Karpas-422 (cell line): ENCODE data around the gene FAHD1. TPM values are rescaled to one million over a fixed set of nuclear protein-coding genes. Genes with fewer than 3 reads are reported as not detected.
A peak's percentile ranks its signal among the peaks of the same experiment; 100 is the strongest.

Experiments used
- DNase-seq: peaks from one replicate; pipeline ENCODE4 v3.0.0-alpha.2; 2015
- H2AFZ ChIP-seq: fragments of 200-600 bp; sonication (generic); 2 replicates; pipeline ENCODE4 v1.6.1; 2014; ENCODE audit warnings: antibody characterized with exemption, low read length, mixed read lengths
- H3K27ac ChIP-seq: fragments of 200-600 bp; sonication (generic); 2 replicates; pipeline ENCODE4 v1.5.1; 2014; ENCODE audit warnings: mild to moderate bottlenecking, low read length, moderate library complexity
- H3K27me3 ChIP-seq: fragments of 200-600 bp; sonication (generic); 2 replicates; pipeline ENCODE4 v1.6.1; 2014; ENCODE audit warnings: low read length, mixed read lengths
- H3K36me3 ChIP-seq: fragments of 200-600 bp; sonication (generic); 2 replicates; pipeline ENCODE4 v1.6.1; 2014; ENCODE audit warnings: low read length, mixed read lengths; ENCODE audit not compliant: insufficient read depth
- H3K4me1 ChIP-seq: fragments of 200-600 bp; sonication (generic); 2 replicates; pipeline ENCODE4 v1.6.1; 2014; ENCODE audit warnings: mild to moderate bottlenecking, low read length, mixed read lengths
- H3K4me2 ChIP-seq: fragments of 200-600 bp; sonication (generic); 2 replicates; pipeline ENCODE4 v1.6.1; 2014; ENCODE audit warnings: low read length, low read depth, mild to moderate bottlenecking; ENCODE audit not compliant: poor library complexity, severe bottlenecking
- H3K4me3 ChIP-seq: fragments of 200-600 bp; sonication (generic); 2 replicates; pipeline ENCODE4 v1.5.1; 2014; ENCODE audit warnings: mild to moderate bottlenecking, antibody characterized with exemption, low read length, mixed read lengths
- H3K79me2 ChIP-seq: fragments of 200-600 bp; sonication (generic); 2 replicates; pipeline ENCODE4 v1.6.1; 2014; ENCODE audit warnings: mild to moderate bottlenecking, low read length, mixed read lengths
- H3K9ac ChIP-seq: fragments of 200-600 bp; sonication (generic); 2 replicates; pipeline ENCODE4 v1.6.0; 2014; ENCODE audit warnings: low read length
- H3K9me2 ChIP-seq: fragments of 200-600 bp; sonication (generic), shearing (Covaris generic); replicated peaks from 2 replicates; pipeline ENCODE4 v1.6.0; 2014; ENCODE audit warnings: mild to moderate bottlenecking, low read length, moderate library complexity; ENCODE audit not compliant: insufficient read depth
- H3K9me3 ChIP-seq: fragments of 300-700, 200-600 bp; sonication (generic); 2 replicates; pipeline ENCODE4 v1.6.1; 2014; ENCODE audit warnings: low read length, mixed read lengths
- H4K20me1 ChIP-seq: fragments of 200-600 bp; sonication (generic); 2 replicates; pipeline ENCODE4 v1.6.1; 2014; ENCODE audit warnings: mild to moderate bottlenecking, antibody characterized with exemption, low read length, low read depth; ENCODE audit not compliant: insufficient read depth
- total RNA-seq: library from RNA; depleted of rRNA; stranded (reverse); fragments of >200 nt; shearing (Covaris generic); gene quantifications from 2 replicates; pipeline ENCODE4 v1.2.3, GENCODE V29; 2014; ENCODE audit warnings: low replicate concordance

The FAHD1 gene
- total RNA-seq, 1 experiment from 2014 or later, result 12.6 TPM

DNA sequence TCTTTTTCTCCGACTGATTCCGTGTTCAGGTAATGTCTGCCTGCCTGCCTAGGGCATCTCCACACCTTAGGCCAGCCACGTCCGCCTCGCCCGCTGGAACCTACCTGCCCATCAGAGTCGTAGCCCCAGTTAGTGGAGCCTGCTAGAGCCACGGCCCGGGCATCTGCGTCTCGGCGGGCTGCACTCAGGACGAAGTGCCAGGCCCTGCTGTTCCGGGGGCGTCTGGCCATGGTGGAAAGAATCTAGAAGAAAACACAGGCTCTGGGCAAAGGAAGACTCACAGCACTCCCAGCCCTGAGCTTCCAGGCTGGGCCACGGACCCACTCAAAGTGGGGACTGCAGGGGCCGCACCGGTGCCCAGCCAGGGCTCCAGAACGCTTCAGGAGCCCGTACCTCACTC, 45.8 kb upstream of the FAHD1 start:
- Histone ChIP-seq H2AFZ (no peak overlapping the region), H3K79me2 (peaks cover 40% of the 10 kb centered on the region), H3K9me3 (no peaks in the 10 kb centered on the region), H3K36me3 (no peaks in the 10 kb centered on the region), H4K20me1 (peaks cover 27% of the 10 kb centered on the region), H3K27me3 (no peaks in the 10 kb centered on the region), H3K4me3 (peak overlapping the region; percentile 82), H3K4me1 (peaks cover 20% of the 10 kb centered on the region), H3K27ac (0 out of 2 replicates have a peak overlapping the region, but pooled peaks have one; percentile 32), H3K4me2 (peak overlapping the region; percentile 90), H3K9ac (peak overlapping the region; percentile 79), H3K9me2 (no peaks in the 10 kb centered on the region)
- DNase-seq, result no peak

DNA sequence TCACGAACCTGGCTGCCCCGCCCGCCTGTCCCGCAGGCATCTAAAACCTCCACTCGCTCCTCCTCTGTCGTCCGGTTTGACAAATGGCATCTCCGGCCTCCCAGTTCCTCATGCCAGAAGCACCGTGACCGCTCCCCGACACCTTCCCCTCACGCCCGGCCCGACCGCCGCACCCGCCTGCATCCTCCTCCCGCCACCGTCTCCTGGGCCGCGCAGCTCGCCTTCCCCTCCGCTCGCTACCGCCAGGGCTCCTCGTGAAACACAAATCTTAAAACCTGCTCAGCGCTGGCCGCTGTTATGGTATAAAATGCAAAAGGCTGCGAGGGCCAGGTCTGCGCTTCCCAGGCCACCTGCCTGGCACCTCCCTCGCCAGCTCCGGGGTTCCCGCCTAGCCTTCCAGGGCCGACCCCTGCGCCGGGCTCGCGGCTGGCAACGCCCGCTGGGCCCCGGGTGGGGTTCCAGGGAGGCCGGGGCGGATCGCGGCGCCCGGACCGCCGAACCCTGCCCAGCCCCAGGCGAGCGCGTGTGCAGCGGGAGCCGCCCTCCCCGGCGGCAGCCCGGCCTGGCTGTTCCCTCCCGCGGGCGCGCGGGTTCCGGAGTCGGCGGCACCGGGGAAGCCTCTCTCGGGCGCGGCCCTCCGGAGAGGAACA, 45.1 kb upstream of the FAHD1 start:
- H3K79me2 ChIP-seq, result peaks cover 40% of the 10 kb centered on the region
- H2AFZ ChIP-seq, result no peak overlapping the region
- peak; percentile 78 for DNase-seq
- H3K36me3 ChIP-seq, result no peaks in the 10 kb centered on the region
- H3K4me3 ChIP-seq, result peak overlapping the region; percentile 82
- H3K27me3 ChIP-seq, result no peaks in the 10 kb centered on the region
- peaks cover 20% of the 10 kb centered on the region for H3K4me1 ChIP-seq
- H3K27ac ChIP-seq, result peak overlapping the region; percentile 32; the same call in 1 of the 2 replicates
- no peaks in the 10 kb centered on the region for H3K9me3 ChIP-seq
- peak overlapping the region; percentile 79 for H3K9ac ChIP-seq
- H4K20me1 ChIP-seq, result peaks cover 27% of the 10 kb centered on the region
- no peaks in the 10 kb centered on the region for H3K9me2 ChIP-seq
- H3K4me2 ChIP-seq, result peak overlapping the region; percentile 90

DNA sequence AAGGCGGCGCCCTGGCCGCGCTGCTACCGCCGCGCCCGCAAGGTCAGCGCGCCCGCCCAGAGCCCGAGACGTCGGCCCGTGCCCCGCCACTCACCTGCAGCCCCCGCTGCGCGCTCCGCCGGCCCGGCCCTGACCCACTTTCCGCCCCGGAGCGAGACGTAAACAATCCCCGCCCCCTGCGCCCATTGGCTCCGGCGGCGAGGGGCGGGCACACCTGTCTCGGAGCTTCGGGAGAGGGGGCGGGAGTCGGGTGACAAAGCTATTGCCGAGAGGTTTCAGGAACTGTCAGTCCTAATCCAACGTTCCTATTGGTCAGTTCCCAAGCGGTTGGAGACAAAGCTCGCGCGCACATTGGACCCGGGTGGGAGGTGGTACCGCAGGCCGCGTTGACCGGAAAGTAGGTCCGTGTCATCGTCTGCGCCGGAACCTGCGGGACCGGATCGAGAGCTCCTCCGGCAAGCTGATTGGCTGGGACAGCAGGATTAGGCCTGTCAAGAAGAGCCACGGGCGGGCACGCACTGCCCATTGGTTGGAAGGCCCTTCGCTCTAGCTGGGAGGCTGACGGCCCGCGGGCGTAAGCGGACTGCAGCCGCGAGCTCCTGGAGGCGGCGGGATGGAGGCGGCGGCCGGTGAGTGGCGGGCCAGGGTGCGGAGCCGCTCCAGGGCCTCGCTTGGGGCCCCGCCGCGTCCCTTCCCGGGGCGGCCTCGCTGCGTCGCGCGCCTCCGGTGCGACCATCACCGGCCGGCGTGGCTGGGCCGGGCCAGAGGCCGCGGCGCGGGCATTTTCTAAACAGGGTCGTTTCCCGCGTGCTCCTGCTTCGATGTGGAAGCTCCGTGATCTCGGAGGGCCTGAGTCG, 44.4 kb upstream of the FAHD1 start, which contains the start of the genes NUBP2 and SPSB3:
NUBP2 (plus strand) TSS at position 553 of the 857 bp plus-strand sequence; CDS start at position 614, 61 bp downstream.
SPSB3 (minus strand) TSS at position 164 of the 857 bp plus-strand sequence. CDS start 1,088 bp downstream, outside the sequence.
- Histone ChIP-seq H3K27me3 (no peaks in the 10 kb centered on the region), H3K36me3 (no peaks in the 10 kb centered on the region), H3K4me1 (peaks cover 20% of the 10 kb centered on the region), H3K9me3 (no peaks in the 10 kb centered on the region), H2AFZ (no peak within 1 kb of the TSS), H3K9ac (peak within 1 kb of the TSS; percentile 92), H3K9me2 (no peaks in the 10 kb centered on the region), H3K79me2 (peaks cover 40% of the 10 kb centered on the region), H3K4me3 (peak within 1 kb of the TSS; percentile 98), H3K27ac (peak within 1 kb of the TSS; percentile 32; the same call in 1 of the 2 replicates), H4K20me1 (peaks cover 27% of the 10 kb centered on the region), H3K4me2 (peak within 1 kb of the TSS; percentile 90)
- peak; percentile 100 for DNase-seq

DNA sequence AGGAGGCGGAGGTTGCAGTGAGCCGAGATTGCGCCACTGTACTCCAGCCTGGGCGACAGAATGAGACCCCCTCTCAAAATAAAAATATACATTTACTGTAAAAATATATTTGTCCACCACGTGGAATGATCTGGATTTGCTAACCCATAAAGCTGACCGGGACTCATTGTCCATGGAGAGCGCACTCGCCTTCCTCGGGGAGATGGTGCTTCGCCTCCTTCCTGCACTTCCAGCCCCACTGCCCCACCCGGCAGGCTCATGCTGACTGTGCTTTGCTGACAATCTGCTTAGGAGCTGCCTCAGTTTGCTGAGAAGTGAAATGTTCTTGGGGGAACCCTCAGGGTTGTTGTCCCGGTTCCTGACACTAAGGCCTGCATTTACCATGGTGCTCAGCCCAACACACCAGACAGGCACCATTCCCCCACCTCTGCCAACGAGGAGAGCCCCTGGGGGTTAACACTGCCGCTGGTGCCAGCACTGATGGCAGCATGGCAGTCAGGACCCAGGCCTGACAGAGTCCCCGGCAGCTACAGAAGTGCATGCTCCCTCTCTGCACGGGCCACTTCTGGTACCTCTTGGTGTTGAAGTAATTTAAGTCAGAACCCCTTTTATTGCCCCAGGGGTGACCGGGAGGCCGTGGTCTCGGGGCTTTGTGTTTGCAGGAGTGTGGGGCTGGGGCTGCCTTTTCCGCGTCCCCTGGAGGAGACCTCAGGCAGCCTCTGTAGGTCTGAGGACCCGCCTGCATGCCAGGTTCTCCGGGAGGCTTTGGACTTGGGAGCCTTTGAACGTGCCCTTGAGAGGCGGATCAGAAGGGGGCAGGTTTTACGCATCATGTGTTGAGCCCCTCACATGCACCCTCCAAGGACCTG, 41.8 kb upstream of the FAHD1 start:
- DNase-seq, result no peak
- H3K36me3 ChIP-seq, result no peaks in the 10 kb centered on the region
- no peak overlapping the region for H2AFZ ChIP-seq
- H3K4me2 ChIP-seq, result no peak overlapping the region
- no peak overlapping the region for H3K4me3 ChIP-seq
- H3K4me1 ChIP-seq, result peaks cover 20% of the 10 kb centered on the region
- H4K20me1 ChIP-seq, result peaks cover 22% of the 10 kb centered on the region
- H3K9me2 ChIP-seq, result no peaks in the 10 kb centered on the region
- H3K79me2 ChIP-seq, result peaks cover 40% of the 10 kb centered on the region
- H3K27me3 ChIP-seq, result no peaks in the 10 kb centered on the region
- no peak overlapping the region for H3K9ac ChIP-seq
- H3K27ac ChIP-seq, result no peak overlapping the region
- no peaks in the 10 kb centered on the region for H3K9me3 ChIP-seq

DNA sequence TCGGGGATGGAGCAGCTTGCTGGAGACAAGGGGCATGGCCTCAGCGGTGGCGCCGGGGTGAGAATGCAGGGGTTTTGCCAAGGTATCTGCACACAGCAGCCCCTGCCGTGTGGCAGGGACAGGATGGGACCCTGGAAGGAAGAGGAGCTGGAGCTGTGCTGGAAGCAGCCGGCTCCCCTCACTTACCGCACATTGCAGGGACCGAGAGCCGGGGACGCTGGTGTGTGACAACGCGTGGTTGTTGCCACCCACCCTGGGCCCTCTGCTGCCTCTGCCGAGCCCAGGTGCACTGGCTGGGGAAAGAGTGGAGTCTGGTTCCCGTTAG, 41.2 kb upstream of the FAHD1 start:
- Histone ChIP-seq H3K4me2 (no peak overlapping the region), H3K79me2 (peaks cover 40% of the 10 kb centered on the region), H3K9me3 (no peaks in the 10 kb centered on the region), H4K20me1 (peaks cover 22% of the 10 kb centered on the region), H3K9ac (no peak overlapping the region), H2AFZ (no peak overlapping the region), H3K36me3 (no peaks in the 10 kb centered on the region), H3K9me2 (no peaks in the 10 kb centered on the region), H3K27me3 (no peaks in the 10 kb centered on the region), H3K27ac (no peak overlapping the region), H3K4me3 (no peak overlapping the region), H3K4me1 (peaks cover 16% of the 10 kb centered on the region)
- no peak for DNase-seq

DNA sequence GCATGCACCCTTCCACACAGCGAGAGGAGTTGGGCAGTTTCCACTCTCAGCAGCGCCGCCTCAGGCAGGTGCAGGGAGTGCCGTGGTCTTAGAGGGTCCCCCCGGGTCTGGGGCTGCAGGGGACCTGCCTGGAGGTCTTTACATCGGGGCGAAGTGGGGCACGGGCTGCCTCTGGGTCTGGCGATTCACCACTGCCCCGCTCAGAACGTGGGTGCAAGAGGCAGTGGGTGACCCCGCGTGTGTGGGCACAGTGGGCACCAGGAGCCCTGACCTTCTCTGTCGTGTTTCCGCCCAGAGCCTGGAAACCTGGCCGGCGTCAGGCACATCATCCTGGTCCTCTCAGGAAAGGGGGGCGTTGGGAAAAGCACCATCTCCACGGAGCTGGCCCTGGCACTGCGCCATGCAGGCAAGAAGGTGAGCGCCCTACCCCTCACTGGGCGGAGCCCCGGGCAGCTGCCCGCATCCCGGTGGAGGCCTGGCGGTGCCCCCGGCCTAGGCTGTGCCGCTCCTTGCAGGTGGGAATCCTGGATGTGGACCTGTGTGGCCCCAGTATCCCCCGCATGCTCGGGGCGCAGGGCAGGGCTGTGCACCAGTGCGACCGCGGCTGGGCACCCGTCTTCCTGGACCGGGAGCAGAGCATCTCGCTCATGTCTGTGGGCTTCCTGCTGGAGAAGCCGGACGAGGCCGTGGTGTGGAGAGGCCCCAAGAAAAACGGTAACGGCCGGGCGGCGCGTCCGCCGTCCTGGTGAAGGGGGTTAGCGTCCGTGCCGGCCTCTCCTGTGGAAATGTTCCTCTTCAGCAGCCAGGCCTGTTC, 40.6 kb upstream of the FAHD1 start:
- H3K36me3 ChIP-seq, result no peaks in the 10 kb centered on the region
- H2AFZ ChIP-seq, result no peak overlapping the region
- no peak overlapping the region for H3K27ac ChIP-seq
- no peaks in the 10 kb centered on the region for H3K27me3 ChIP-seq
- H3K4me3 ChIP-seq, result no peak overlapping the region
- no peak overlapping the region for H3K9ac ChIP-seq
- H3K79me2 ChIP-seq, result peaks cover 36% of the 10 kb centered on the region
- H4K20me1 ChIP-seq, result peaks cover 16% of the 10 kb centered on the region
- H3K9me3 ChIP-seq, result no peaks in the 10 kb centered on the region
- DNase-seq, result no peak
- peaks cover 9% of the 10 kb centered on the region for H3K4me1 ChIP-seq
- H3K9me2 ChIP-seq, result no peaks in the 10 kb centered on the region
- H3K4me2 ChIP-seq, result no peak overlapping the region

DNA sequence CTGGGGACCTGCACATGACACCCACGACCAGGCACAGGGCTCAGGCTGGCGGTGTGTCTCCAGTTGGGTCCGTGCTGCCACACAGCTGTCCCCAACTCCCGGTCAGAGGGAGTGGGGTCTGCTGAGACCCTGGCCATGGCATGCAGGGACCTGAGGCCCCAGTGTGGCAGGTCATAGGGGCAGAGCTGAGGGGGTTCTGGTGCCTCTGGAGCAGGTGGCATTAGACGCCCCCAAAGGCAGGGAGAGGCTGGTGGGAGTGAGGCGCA, 40.0 kb upstream of the FAHD1 start:
- H3K27ac ChIP-seq, result no peak overlapping the region
- no peak overlapping the region for H3K4me2 ChIP-seq
- no peak overlapping the region for H3K9ac ChIP-seq
- no peak overlapping the region for H3K4me3 ChIP-seq
- H3K4me1 ChIP-seq, result peaks cover 7% of the 10 kb centered on the region
- H3K36me3 ChIP-seq, result no peaks in the 10 kb centered on the region
- H3K9me2 ChIP-seq, result no peaks in the 10 kb centered on the region
- no peaks in the 10 kb centered on the region for H3K27me3 ChIP-seq
- peaks cover 33% of the 10 kb centered on the region for H3K79me2 ChIP-seq
- H2AFZ ChIP-seq, result no peak overlapping the region
- DNase-seq, result no peak
- peaks cover 15% of the 10 kb centered on the region for H4K20me1 ChIP-seq
- H3K9me3 ChIP-seq, result no peaks in the 10 kb centered on the region
